ENCODE measurements around the gene MB.

DNA sequence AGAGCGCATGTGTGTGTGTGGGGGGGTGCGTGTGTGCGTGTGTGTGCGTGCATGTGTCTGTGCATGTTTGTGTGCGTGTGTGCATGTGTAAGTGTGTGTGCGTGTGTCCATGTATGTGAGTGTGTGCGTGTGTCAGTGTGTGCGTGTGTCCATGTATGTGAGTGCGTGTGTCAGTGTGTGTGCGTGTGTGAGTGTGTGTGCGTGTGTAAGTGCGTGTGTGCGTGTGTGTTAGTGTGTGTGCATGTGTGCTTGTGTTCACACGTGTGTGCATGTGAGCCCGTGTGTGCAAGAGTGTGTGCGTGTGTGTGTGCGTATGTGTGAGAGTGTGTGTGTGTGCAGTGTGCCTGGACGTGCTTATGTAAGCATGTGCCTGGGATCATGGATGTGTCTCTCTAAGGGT, 16.4 kb upstream of the MB start:
- TF ChIP-seq YY1 (IDR thresholded peaks at IDR 0.05; ENCODE audit: insufficient read depth, insufficient read length) (no peak), SUZ12 (IDR thresholded peaks at IDR 0.05; ENCODE audit: extremely low read depth, insufficient read depth, insufficient read length) (no peak)
